Measurements from ENCODE around the gene ZNF644.
"Not testable (repeated sequence)": the region's sequence is repeated elsewhere in the genome, so short reads cannot be mapped to it uniquely, and the experiment has no call there.

Gene ZNF644

GRCh38 chr1:91021686-91022517 lies at the start of gene ZNF644:
Gene ZNF644, minus strand, starts transcription at chr1:91022035. Its CDS starts 39,682 bp downstream, at chr1:90982353.
- peak; percentile 84 to 86 for DNase-seq

- DNase-seq: no peak
Measured at GRCh38 chr1:91070298-91070697, 48.5 kb upstream of the ZNF644 start.

GRCh38 chr1:91066538-91066937 lies 44.7 kb upstream of the ZNF644 start:
- no peak for DNase-seq

- no peak for DNase-seq
Measured at GRCh38 chr1:91065337-91065736, 43.5 kb upstream of the ZNF644 start.

GRCh38 chr1:91063403-91063802 lies 41.6 kb upstream of the ZNF644 start:
- not testable (repeated sequence) for DNase-seq

GRCh38 chr1:91059157-91059556 lies 37.3 kb upstream of the ZNF644 start:
- DNase-seq: no peak

- no peak for DNase-seq
Measured at GRCh38 chr1:91057784-91058183, 35.9 kb upstream of the ZNF644 start.

GRCh38 chr1:91054780-91055481 lies 33.1 kb upstream of the ZNF644 start:
- no peak for DNase-seq

- DNase-seq: peak in 1 of 2 experiments; percentile 56
Measured at GRCh38 chr1:91053630-91054029, 31.8 kb upstream of the ZNF644 start.

GRCh38 chr1:91049551-91049950 lies 27.7 kb upstream of the ZNF644 start:
- not testable (repeated sequence) for DNase-seq

GRCh38 chr1:91046766-91047165 lies 24.9 kb upstream of the ZNF644 start:
- no peak for DNase-seq

GRCh38 chr1:91045284-91045683 lies 23.4 kb upstream of the ZNF644 start:
- no peak for DNase-seq

GRCh38 chr1:91044776-91045175 lies 22.9 kb upstream of the ZNF644 start:
- DNase-seq: not testable (repeated sequence)

GRCh38 chr1:91042372-91042771 lies 20.5 kb upstream of the ZNF644 start:
- not testable (repeated sequence) for DNase-seq

- DNase-seq: no peak
Measured at GRCh38 chr1:91038582-91038981, 16.7 kb upstream of the ZNF644 start.

GRCh38 chr1:91036894-91037829 lies 15.3 kb upstream of the ZNF644 start:
- DNase-seq: no peak

- no peak for DNase-seq
Measured at GRCh38 chr1:91032349-91032748, 10.5 kb upstream of the ZNF644 start.

GRCh38 chr1:91031081-91031480 lies 9.2 kb upstream of the ZNF644 start:
- DNase-seq: no peak

GRCh38 chr1:91026777-91027176 lies 4.9 kb upstream of the ZNF644 start:
- no peak for DNase-seq

GRCh38 chr1:91026320-91026719 lies 4.5 kb upstream of the ZNF644 start:
- DNase-seq: no peak

GRCh38 chr1:91024481-91025119 lies 2.8 kb upstream of the ZNF644 start:
- DNase-seq: no peak

- no peak for DNase-seq
Measured at GRCh38 chr1:91022518-91022929, 689 bp upstream of the ZNF644 start.

Data from NCI-H2081 (cell line).